K562 (cell line): ENCODE results near the gene ARHGAP28. TPM values are rescaled to one million over a fixed set of nuclear protein-coding genes. Genes with fewer than 3 reads are reported as not detected.

Experiments used
- ATAC-seq: fragments of 200-7000 bp; cut with Tn5 transposase; 3 replicates; pipeline ENCODE4 v1.9.1; 2020; ENCODE audit warnings: moderate library complexity
- BruUV-seq: library from RNA; stranded (reverse); fragments of 400-500 nt; replicated peaks from 2 replicates; lab custom pipeline; 2021; lab: Mats Ljungman, UMichigan
- CTCF ChIA-PET: fragments of 300-600 bp; formaldehyde crosslinking; extraction: SDS; loops from one replicate; lab custom pipeline; 2021; ENCODE audit warnings: low intra/inter-chr PET ratio; lab: Yijun Ruan, JAX
- POLR2A ChIA-PET: fragments of 300-600, 350-650 bp; sonication (Branson Sonifier 250); formaldehyde crosslinking; extraction: SDS; loops from one replicate; lab custom pipeline; 2021; ENCODE audit warnings: antibody characterized with exemption, inconsistent platforms; lab: Yijun Ruan, JAX
- DNase-seq, 4 experiments: peaks; one replicate each; pipeline versions ENCODE4 v3.0.0 to v3.0.0-alpha.2; 2011 to 2018; ENCODE audit warnings: low spot score in 3 of 4, mixed read lengths in 3 of 4; ENCODE audit errors: extremely low read depth in 1 of 4
- FAIRE-seq: peaks from 2 replicates; lab custom pipeline; 2011; peaks lifted over from hg19 to GRCh38; lab: Jason Lieb, UNC
- H2AFZ ChIP-seq: 2 replicates; pipeline ENCODE4 v1.6.0; 2011; ENCODE audit warnings: low read depth, low read length, control low read depth, inconsistent platforms
- H3K27ac ChIP-seq: fragments of 200-600 bp; 3 replicates; pipeline ENCODE4 v1.8.0; 2011; ENCODE audit warnings: low read depth, mild to moderate bottlenecking, control low read depth, inconsistent platforms, low read length, moderate library complexity, mixed read lengths; ENCODE audit errors: extremely low read depth
- H3K27me3 ChIP-seq, 2 experiments: fragments of 300-600 bp in 1 of 2; 2 replicates in 1 of 2; 3 replicates in 1 of 2; pipeline versions ENCODE4 v1.6.0 to v1.8.0; 2011; ENCODE audit warnings: inconsistent platforms in 2 of 2, low read length in 2 of 2, mild to moderate bottlenecking in 1 of 2, mixed read lengths in 1 of 2, moderate library complexity in 1 of 2; ENCODE audit not compliant: control insufficient read depth in 2 of 2, insufficient read depth in 2 of 2
- H3K36me3 ChIP-seq: fragments of 300-600 bp; 3 replicates; pipeline ENCODE4 v1.8.0; 2011; ENCODE audit warnings: mild to moderate bottlenecking, low read length, inconsistent platforms; ENCODE audit not compliant: control insufficient read depth, insufficient read depth
- H3K4me1 ChIP-seq, 2 experiments: fragments of 200-600 bp in 1 of 2; replicated peaks in 1 of 2; 2 replicates in 1 of 2; 3 replicates in 1 of 2; pipeline versions ENCODE4 v1.5.1 to v1.8.0; 2011; ENCODE audit warnings: inconsistent platforms in 2 of 2, low read length in 2 of 2, mild to moderate bottlenecking in 1 of 2, mixed read lengths in 1 of 2, moderate library complexity in 1 of 2; ENCODE audit not compliant: control insufficient read depth in 2 of 2, insufficient read depth in 2 of 2
- H3K4me2 ChIP-seq: 2 replicates; pipeline ENCODE4 v1.6.1; 2011; ENCODE audit warnings: low read length, control low read depth, inconsistent platforms, mixed read lengths; ENCODE audit not compliant: insufficient read depth
- H3K4me3 ChIP-seq: fragments of 200-600 bp; sonication (generic), shearing (Covaris generic); 2 replicates; pipeline ENCODE4 v1.5.1; 2016; ENCODE audit warnings: control low read depth, inconsistent platforms
- H3K79me2 ChIP-seq: fragments of 200-600 bp; 3 replicates; pipeline ENCODE4 v1.8.0; 2011; ENCODE audit warnings: low read length, inconsistent platforms; ENCODE audit not compliant: control insufficient read depth, insufficient read depth
- H3K9ac ChIP-seq, 2 experiments: 2 replicates each; pipeline versions ENCODE4 v1.6.0 to v1.6.1; 2011; ENCODE audit warnings: low read depth in 2 of 2, low read length in 2 of 2, control low read depth in 1 of 2, inconsistent platforms in 1 of 2, mild to moderate bottlenecking in 1 of 2, mixed read lengths in 1 of 2; ENCODE audit not compliant: insufficient read depth in 1 of 2
- H3K9me1 ChIP-seq: one replicate; pipeline ENCODE4 v1.6.0; 2011; ENCODE audit warnings: inconsistent platforms, mild to moderate bottlenecking, low read length, moderate library complexity; ENCODE audit not compliant: control insufficient read depth, insufficient read depth
- H3K9me3 ChIP-seq: replicated peaks from 2 replicates; pipeline ENCODE4 v1.5.1; 2011; ENCODE audit warnings: low read depth, low read length, inconsistent platforms; ENCODE audit not compliant: control insufficient read depth, insufficient read depth
- H4K20me1 ChIP-seq: replicated peaks from 2 replicates; pipeline ENCODE4 v1.6.1; 2011; ENCODE audit warnings: low read length, inconsistent platforms, mixed read lengths; ENCODE audit not compliant: control insufficient read depth, insufficient read depth
- EZH2 ChIP-seq: IDR thresholded peaks from 2 replicates; pipeline ENCODE4 v1.6.1; 2012; ENCODE audit warnings: low read depth, mild to moderate bottlenecking, inconsistent platforms, low read length, borderline replicate concordance
- WGBS: fragments of 100-300 bp; shearing (Covaris generic); methylation state at CpG from one replicate; pipeline ENCODE4 v1.1.6; 2016; ENCODE audit warnings: low coverage, mixed read lengths; ENCODE audit not compliant: insufficient coverage; ENCODE audit errors: missing lambda C conversion rate; 5-methylcytosine and 5-hydroxymethylcytosine counted together
- in situ Hi-C: fragments of 300-500 bp; cut with MboI; formaldehyde crosslinking; loops from 4 replicates; pipeline ENCODE4 v1.15.0; 2018; ENCODE audit warnings: inconsistent platforms, mixed read lengths
- intact Hi-C: fragments of 100-400 bp; cut with micrococcal nuclease; formaldehyde crosslinking; loops from 2 replicates; pipeline ENCODE4 v1.14.2; 2022
- polyA plus RNA-seq, 8 experiments: library from polyadenylated mRNA; depleted of rRNA in 4 of 8; stranded (reverse) in 5 of 8; unstranded in 3 of 8; fragments of >200 nt; fragmentation: Nextera tagmentation in 2 of 8; fragmentation: Illumina TruSeq in 1 of 8; extraction: Ambion mirVana in 2 of 8; extraction: Trizol in 1 of 8; gene quantifications; 2 replicates each; pipeline versions ENCODE4 v1.2.1 to v1.2.3, GENCODE V29; 2011 to 2014; ENCODE audit warnings: inconsistent platforms in 1 of 8, missing spikeins in 1 of 8
- total RNA-seq, 7 experiments: library from RNA; depleted of rRNA in 6 of 7; stranded (reverse); fragments of >200 nt in 6 of 7; fragmentation: Illumina TruSeq in 2 of 7; extraction: Trizol in 2 of 7; gene quantifications; 2 replicates each; pipeline versions ENCODE4 v1.2.1 to v1.2.3, GENCODE V29; 2011 to 2021; ENCODE audit warnings: low replicate concordance in 1 of 7
- TF ChIP-seq, protein P1 (sequence below): fragments of 450-650 bp; formaldehyde crosslinking; conservative IDR thresholded peaks from 2 replicates; pipeline ENCODE4 v1.4.0; 2022; ENCODE audit warnings: mild to moderate bottlenecking, missing genetic modification characterization

The ARHGAP28 gene
- total and polyA plus RNA-seq, 9 of the 15 experiments (the other 6 are each of a cell fraction or from before 2014, with no cell fraction given), result 0.93 to 5.9 (median 5.0) TPM

GRCh38 chr18:6950641-6951040, 221.1 kb downstream of the ARHGAP28 start:
- H3K27ac ChIP-seq, result no peak overlapping the region
- FAIRE-seq, result no peak
- WGBS, result under 1% methylated on average over 14 of the region's 14 CpGs
- no peaks in the 10 kb centered on the region; the same call in 1 of the 2 replicates for H4K20me1 ChIP-seq
- H3K4me2 ChIP-seq, result no peak overlapping the region
- no peak overlapping the region for H3K9ac ChIP-seq
- ChIA-PET CTCF (interaction anchor here (0.6 kb wide), 1 partner anchor 214 kb away, joined by 3 read pairs; no protein-coding TSS in a partner anchor), POLR2A (no interaction called here)
- H3K27me3 ChIP-seq, result peaks cover 65 to 80% of the 10 kb centered on the region in 2 experiments
- in situ Hi-C loops, result no loop called here
- H3K79me2 ChIP-seq, result no peaks in the 10 kb centered on the region
- intact Hi-C loops, result no loop called here
- H3K4me1 ChIP-seq, result no peaks in the 10 kb centered on the region; a peak in 1 of 5 replicates
- no TSS peak for BruUV-seq
- no peak overlapping the region for H2AFZ ChIP-seq
- no peak for DNase-seq
- no peaks in the 10 kb centered on the region for H3K9me1 ChIP-seq
- H3K9me3 ChIP-seq, result no peaks in the 10 kb centered on the region
- TF ChIP-seq EZH2, result 0 out of 2 replicates have a peak, but pooled peaks have one; percentile 78
- TF ChIP-seq, protein P1, sequence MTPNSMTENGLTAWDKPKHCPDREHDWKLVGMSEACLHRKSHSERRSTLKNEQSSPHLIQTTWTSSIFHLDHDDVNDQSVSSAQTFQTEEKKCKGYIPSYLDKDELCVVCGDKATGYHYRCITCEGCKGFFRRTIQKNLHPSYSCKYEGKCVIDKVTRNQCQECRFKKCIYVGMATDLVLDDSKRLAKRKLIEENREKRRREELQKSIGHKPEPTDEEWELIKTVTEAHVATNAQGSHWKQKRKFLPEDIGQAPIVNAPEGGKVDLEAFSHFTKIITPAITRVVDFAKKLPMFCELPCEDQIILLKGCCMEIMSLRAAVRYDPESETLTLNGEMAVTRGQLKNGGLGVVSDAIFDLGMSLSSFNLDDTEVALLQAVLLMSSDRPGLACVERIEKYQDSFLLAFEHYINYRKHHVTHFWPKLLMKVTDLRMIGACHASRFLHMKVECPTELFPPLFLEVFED (CRISPR knock-in tag), result no peak
- TF ChIP-seq, all 486 proteins: peak for 1
- no peak; the same call in 2 of the 3 replicates for ATAC-seq
- no peaks in the 10 kb centered on the region for H3K36me3 ChIP-seq
- H3K4me3 ChIP-seq, result no peak overlapping the region
